ENCODE results near the gene WDR38. TPM values are rescaled to one million over a fixed set of nuclear protein-coding genes. Genes with fewer than 3 reads are reported as not detected.
"Not testable (repeated sequence)": the region's sequence is repeated elsewhere in the genome, so short reads cannot be mapped to it uniquely, and the experiment has no call there.

Gene WDR38
- total and polyA plus RNA-seq, 12 donors = 0.04 to 0.22 TPM; not detected in 10

GRCh38 chr9:124840300-124840833, 12.9 kb upstream of the WDR38 start:
- Histone ChIP-seq H3K27ac (peak overlapping the region in 5 of 10 donors; percentile 12 to 61 (median 47)), H3K4me1 (peaks cover 3 to 33% (median 9%) of the 10 kb centered on the region in 9 donors), H3K4me3 (no peak overlapping the region), H3K36me3 (no peaks in the 10 kb centered on the region), H3K27me3 (peaks cover 0 to 6% (median 0%) of the 10 kb centered on the region in 7 donors), H3K9me3 (no peaks in the 10 kb centered on the region)
- 72 to 77% methylated on average over 18 of the region's 18 CpGs for WGBS, 2 donors
- peak in 8 of 9 donors; percentile 7 to 45 (median 26) for TF ChIP-seq CTCF (IDR thresholded peaks at IDR 0.05)
- no peak for DNase-seq
- intact Hi-C loops (cut with DNase I) = loop anchor here in 1 of 10 donors (5.0 kb wide), 1 partner anchor 58 kb away; no protein-coding TSS in a partner anchor
- peak in 5 of 8 donors; percentile 19 to 34 (median 24) for ATAC-seq

GRCh38 chr9:124841075-124841821, 12.0 kb upstream of the WDR38 start:
- WGBS, 2 donors = 84 to 88% methylated on average over 14 of the region's 14 CpGs
- no peak for DNase-seq
- intact Hi-C loops (cut with DNase I) = loop anchor here in 1 of 10 donors (5.0 kb wide), 1 partner anchor 59 kb away; no protein-coding TSS in a partner anchor
- Histone ChIP-seq H3K4me3 (no peak overlapping the region), H3K27ac (peak overlapping the region in 2 of 10 donors; percentile 9 to 15), H3K36me3 (no peaks in the 10 kb centered on the region), H3K9me3 (no peaks in the 10 kb centered on the region), H3K4me1 (peaks cover 0 to 24% (median 7%) of the 10 kb centered on the region in 9 donors), H3K27me3 (peaks cover 0 to 6% (median 0%) of the 10 kb centered on the region in 7 donors)
- ATAC-seq = peak in 2 of 8 donors; percentile 7 to 37
- TF ChIP-seq CTCF (IDR thresholded peaks at IDR 0.05) = no peak

GRCh38 chr9:124843456-124844034, 9.7 kb upstream of the WDR38 start:
- no peaks in the 10 kb centered on the region for H3K9me3 ChIP-seq
- H3K36me3 ChIP-seq = no peaks in the 10 kb centered on the region
- WGBS, 2 donors = 85 to 87% methylated on average over 11 of the region's 11 CpGs
- intact Hi-C loops (cut with DNase I) = loop anchor here in 1 of 10 donors (5.0 kb wide), 1 partner anchor 61 kb away; no protein-coding TSS in a partner anchor
- H3K4me3 ChIP-seq = no peak overlapping the region
- TF ChIP-seq CTCF (IDR thresholded peaks at IDR 0.05) = no peak
- no peak for ATAC-seq
- no peak for DNase-seq
- H3K27ac ChIP-seq = no peak overlapping the region
- H3K27me3 ChIP-seq = peaks cover 0 to 4% (median 0%) of the 10 kb centered on the region in 7 donors
- H3K4me1 ChIP-seq = peaks cover 0 to 19% (median 7%) of the 10 kb centered on the region in 9 donors

GRCh38 chr9:124844291-124844690, 9.0 kb upstream of the WDR38 start:
- DNase-seq = no peak
- H3K36me3 ChIP-seq = no peaks in the 10 kb centered on the region
- intact Hi-C loops (cut with DNase I) = loop anchor here in 1 of 10 donors (5.0 kb wide), 1 partner anchor 62 kb away; no protein-coding TSS in a partner anchor
- 64 to 66% methylated on average over 4 of the region's 4 CpGs for WGBS, 2 donors
- H3K9me3 ChIP-seq = no peaks in the 10 kb centered on the region
- H3K27ac ChIP-seq = no peak overlapping the region
- H3K4me1 ChIP-seq = peaks cover 0 to 19% (median 7%) of the 10 kb centered on the region in 9 donors
- no peak for ATAC-seq
- no peaks in the 10 kb centered on the region for H3K27me3 ChIP-seq
- no peak for TF ChIP-seq CTCF (IDR thresholded peaks at IDR 0.05)
- no peak overlapping the region for H3K4me3 ChIP-seq

- H3K27ac ChIP-seq; H3K4me3 ChIP-seq; intact Hi-C loops (cut with DNase I); H3K9me3 ChIP-seq; DNase-seq; ATAC-seq; H3K27me3 ChIP-seq; H3K36me3 ChIP-seq: not testable (repeated sequence)
- H3K4me1 ChIP-seq = peaks cover 0 to 22% (median 11%) of the 10 kb centered on the region in 9 donors
- 95% methylated on average over 9 of the region's 9 CpGs for WGBS, 2 donors
Measured at GRCh38 chr9:124846467-124846866, 6.8 kb upstream of the WDR38 start.
